Astrocyte of the hippocampus (primary cell): ENCODE results near the gene THAP7.

ENCODE experiments used
- DNase-seq: peaks from one replicate; pipeline ENCODE4 v3.0.0; 2011; ENCODE audit warnings: low read depth, low spot score

Gene THAP7

GRCh38 chr22:20978419-20978818, 23.5 kb downstream of the THAP7 start:
- no peak for DNase-seq

GRCh38 chr22:20977516-20978170, 24.3 kb downstream of the THAP7 start:
- DNase-seq: no peak

GRCh38 chr22:20977019-20977418, 24.9 kb downstream of the THAP7 start:
- DNase-seq: no peak

GRCh38 chr22:20976291-20976877, 25.5 kb downstream of the THAP7 start:
- DNase-seq: no peak

DNA sequence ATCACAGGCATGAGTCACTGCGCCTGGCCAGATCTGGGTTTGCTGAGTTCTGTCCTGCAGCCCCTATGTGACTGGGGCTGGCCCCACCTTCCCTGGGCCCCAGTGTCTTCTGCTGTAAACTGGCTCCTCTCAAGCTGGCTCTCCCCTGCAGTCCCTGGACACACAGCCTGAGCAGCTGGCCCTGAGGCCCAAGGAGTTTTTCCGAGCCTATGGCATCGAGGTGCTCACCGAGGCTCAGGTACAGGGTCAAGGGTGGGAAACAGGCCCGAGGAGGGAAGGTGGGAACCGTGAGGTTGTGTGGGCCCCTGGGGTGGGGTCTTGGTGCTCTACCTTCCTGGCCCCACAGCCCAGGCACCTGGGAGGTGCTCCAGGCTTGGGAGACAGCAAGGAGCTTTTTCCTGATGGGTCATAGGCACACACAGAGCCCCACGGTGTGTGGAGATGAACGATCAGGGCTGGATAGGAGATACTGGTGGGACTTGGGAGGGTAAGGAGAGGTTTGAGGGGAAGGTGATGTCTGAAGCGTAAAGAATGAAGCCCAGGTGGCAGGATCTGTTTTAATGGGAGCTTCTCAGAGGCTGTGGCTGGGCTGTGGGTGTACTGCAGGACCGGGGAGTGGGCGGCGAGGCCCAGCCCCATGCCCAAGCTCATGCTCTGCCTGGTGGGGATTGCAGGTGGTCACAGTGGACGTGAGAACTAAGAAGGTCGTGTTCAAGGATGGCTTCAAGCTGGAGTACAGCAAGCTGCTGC, 26.2 kb downstream of the THAP7 start:
- no peak for DNase-seq

- no peak for DNase-seq
Measured at GRCh38 chr22:20974336-20974955, 27.5 kb downstream of the THAP7 start.

DNA sequence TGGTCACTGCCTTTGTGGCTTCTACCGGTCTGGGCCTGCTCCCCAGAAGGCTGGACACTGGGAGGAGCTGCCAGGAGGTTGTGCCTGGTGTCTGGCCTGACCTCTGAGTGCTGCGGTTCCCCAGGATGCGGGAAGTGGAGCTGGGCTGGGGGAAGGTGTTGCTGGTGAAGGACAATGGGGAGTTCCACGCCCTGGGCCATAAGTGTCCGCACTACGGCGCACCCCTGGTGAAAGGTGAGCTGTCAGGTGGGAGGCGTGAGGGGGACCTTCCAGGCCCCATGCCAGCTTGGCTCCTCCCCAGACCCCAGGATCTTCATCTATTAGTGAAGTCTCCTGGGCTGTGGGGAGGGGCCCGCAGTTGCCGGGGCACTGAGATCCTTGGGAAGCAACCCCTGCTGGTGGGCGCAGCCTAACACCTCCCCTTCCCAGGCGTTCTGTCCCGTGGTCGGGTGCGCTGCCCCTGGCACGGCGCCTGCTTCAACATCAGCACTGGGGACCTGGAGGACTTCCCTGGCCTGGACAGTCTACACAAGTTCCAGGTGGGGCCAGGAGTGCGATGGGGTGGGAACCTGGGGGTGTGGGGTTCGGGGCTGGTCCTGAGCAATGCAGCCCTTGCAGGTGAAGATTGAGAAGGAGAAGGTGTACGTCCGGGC, 28.2 kb downstream of the THAP7 start:
- DNase-seq: no peak

DNA sequence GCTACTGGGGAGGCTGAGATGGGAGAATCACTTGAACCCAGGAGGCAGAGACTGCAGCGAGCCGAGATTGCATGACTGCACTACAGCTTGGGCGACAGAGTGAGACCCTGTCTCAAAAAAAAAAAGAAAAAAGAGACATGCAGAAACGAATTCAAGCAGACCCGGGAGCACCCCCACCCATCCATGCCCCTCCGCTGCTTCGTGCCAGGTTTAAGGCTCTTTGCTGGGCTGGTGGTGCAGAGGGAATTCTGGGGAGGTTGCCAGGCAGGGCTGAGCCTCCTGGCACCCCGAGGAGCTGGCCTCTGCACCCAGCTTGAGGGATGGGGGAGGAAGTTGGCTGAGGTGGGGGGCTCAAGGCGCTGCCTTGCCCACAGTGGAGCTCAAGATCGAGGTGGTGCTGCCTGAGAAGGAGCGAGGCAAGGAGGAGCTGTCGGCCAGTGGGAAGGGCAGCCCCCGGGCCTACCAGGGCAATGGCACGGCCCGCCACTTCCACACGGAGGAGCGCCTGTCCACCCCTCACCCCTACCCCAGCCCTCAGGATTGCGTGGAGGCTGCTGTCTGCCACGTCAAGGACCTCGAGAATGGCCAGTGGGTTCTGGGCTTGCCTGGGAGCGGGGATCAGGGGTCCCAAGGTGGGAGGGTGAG, 28.9 kb downstream of the THAP7 start:
- DNase-seq: no peak

DNA sequence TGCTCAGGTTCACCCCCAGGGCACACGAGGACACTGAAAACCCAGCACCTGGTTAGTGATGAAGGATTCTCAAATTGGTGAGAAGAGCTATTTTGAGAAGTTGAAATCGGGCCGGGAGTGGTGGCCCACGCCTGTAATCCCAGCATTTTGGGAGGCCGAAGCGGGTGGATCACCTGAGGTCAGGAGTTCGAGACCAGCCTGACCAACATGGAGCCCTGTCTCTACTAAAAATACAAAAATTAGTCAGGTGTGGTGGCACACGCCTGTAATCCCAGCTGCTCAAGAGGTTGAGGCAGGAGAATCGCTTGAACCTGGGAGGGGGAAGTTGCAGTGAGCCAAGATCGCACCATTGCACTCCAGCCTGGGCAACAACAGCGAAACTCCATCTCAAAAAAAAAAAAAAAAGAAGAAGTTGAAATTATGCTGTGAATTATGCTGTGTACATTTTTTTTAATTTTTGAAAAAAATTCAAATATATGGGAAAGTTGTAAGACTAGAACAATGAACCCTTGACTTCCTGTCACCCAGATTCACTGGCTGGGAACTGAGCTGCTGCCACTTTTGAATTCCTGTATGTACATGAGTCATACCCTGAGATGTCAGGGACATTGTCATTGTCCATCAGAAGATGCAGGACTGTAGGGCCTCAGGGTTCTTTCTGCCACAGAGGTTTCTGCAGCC, 29.8 kb downstream of the THAP7 start:
- DNase-seq: peak; percentile 15

DNA sequence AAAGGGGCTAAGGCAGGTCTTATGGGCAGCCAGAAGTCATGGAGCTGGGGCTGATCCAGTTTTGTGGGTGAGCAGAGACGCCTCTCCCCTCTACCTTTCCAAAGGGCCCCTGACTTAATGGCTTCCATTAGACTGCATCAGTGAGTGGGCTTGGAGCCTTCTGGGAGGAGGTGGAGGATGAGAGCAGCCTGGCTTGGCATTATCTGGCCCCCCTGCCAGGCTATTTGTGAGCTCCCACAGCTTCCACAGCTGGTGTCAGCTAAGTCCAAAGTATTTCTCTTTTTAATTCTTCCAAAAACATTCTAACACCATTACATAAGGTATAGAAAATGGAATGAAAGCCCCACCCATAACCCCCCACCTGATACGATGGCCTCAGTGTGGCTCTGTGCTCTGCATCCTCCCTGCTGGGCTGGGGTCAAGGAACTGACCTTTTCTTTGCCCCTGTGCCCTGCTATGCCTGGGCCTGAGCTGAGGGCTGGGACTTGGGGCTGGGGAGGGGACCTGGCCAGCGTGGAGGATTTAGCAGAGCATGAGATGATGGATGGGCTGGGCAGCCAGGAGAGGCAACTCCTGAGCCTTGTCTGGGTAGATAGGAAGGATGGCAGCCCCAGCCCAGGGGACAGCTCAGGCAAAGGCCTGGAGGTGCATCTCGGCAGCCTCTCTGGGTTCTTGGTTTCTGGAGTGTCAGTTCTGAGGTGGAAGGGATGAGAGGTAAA, 30.8 kb downstream of the THAP7 start:
- DNase-seq: no peak

DNA sequence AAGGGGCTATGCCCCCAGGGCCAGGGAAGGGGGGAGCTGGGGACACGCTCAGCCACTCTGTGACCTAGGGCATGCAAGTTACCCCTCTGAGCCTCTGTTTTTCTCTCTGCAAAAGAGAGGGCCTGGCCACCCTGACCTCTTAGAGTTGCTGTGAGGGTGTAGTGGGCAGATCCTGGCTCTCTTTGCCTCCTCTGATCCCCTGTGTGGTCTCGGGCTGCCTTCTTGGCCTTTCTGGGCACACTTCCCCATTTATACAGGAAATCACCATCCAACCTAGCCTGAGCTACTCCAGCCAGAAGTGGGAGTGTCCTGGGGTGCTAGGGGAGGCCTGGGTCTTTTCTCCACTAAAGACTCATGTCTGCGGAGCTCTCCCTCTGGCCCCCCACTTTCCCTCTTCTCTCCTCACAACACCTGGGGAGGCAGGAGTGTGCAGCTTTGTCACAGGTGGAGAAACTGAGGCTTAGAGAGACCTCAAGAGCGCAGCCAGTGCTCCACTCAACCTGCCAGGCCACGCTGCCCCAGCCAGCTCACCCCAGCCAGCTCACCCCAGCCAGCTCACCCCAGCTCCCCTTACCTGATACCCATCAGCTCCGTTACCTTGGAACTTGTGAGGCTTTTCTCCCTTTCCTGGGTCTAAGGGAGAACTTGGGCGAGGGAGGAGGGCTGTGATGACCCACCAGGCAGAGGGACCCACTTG, 33.5 kb downstream of the THAP7 start:
- DNase-seq: no peak

DNA sequence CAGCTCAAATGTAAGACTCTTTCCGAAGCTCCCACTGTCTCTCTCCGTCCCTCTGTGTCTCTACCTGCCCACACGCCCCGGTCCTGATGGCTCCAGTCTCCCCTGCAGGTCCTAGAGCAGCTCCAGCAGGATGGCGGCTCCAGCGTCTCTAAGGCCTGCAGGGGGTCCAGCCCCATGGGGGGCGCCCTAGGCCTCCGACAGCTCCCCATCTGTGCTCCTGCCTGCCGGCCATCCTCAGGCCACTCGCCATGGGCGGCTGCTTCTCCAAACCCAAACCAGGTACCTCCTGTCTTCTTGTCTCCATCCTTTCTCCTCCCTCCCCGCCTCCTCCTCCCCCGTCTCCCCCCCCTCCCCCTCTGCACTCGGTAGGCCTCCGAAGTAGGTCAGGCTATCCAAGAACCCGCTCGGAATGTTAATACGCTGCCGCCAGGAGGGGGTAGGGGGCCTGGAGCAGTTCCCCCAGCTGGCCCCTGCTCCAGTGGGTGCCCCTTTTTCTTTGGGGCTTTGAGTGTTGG, 34.2 kb downstream of the THAP7 start:
- no peak for DNase-seq

- no peak for DNase-seq
Measured at GRCh38 chr22:20966883-20967696, 34.8 kb downstream of the THAP7 start, which contains the start of gene AIFM3. Gene AIFM3, plus strand, starts transcription at chr22:20967255. Its CDS starts 690 bp downstream, at chr22:20967945.

DNA sequence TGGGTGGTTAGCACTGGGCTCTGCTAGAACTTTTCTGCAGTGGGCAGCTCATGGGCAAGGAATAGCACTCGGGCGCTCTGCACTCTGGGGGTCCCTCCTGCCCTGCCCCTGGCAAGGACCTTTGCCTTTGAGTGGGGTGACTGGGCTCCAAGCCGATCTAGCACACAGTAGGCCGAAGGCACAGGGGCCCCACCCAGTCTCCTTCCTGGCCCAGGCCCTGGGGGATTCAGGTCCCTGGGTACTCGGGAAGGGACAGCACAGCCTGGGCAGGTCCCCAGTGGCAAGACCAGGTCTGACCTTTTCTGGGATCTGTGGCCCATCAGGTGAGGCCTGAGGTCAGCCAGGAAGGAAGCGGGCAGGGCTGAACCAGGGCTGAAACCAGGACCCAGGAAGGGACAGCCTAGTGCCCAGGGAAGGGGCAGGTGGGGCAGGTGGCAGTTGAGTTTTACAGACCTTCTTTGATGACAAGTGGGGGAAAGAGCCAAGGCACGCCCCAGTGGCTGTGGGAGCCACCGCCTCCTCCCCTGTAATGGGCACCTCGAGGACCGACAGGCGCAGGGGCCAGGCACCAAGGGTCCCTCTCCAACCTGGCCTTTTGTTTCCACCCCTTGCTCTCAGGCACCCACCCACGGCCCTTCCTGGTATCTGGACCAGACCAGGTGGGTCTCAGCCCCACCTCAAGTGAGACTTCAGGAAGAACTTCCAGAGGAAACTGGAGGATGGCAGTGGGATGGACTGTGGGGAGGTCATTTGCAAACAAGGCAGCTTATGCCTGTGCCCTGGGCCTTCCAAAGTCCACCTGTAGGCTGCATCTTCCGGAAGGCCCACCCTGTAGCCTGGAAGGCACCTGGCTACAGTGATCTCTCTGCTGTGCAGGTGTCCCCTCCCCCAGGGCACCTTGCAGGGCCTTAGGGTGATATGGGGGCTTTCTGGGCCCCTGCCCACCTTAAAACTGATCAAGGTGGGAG, 35.7 kb downstream of the THAP7 start:
- no peak for DNase-seq

- DNase-seq: no peak
Measured at GRCh38 chr22:20965104-20965887, 36.6 kb downstream of the THAP7 start.

DNA sequence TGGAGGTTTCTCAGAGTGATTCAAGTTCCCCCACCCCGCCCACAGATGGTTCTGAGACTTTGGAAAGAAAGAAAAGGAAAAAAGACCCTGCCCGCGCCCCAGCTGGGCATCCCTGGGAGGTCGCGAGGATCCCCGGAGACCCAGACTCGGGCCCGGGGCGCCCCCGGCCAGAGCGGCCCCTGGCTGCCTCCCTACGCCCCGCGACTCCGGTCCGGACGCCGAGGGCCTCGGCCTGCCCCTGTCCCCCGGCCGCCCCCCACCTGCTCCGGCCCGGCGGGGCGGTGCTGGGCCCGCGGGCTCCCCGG, 37.2 kb downstream of the THAP7 start:
- no peak for DNase-seq
